ENCODE results near the gene DPAGT1. TPM values are rescaled to one million over a fixed set of nuclear protein-coding genes. Genes with fewer than 3 reads are reported as not detected.

The DPAGT1 gene
- total RNA-seq: 10 to 100 TPM; 36.9 to 48.2 (median 39.5) TPM
- long read RNA-seq, donor 1, transcript DPAGT1-201 (9 exons, 2,205 nt): major isoform, 15 of 19 reads
- long read RNA-seq, donor 1, partial matches to known transcripts: 1 of 19 reads
- long read RNA-seq, donor 1, other reads (novel, unspliced or antisense): 3 of 19 reads
- long read RNA-seq, donor 2, transcript DPAGT1-201 (9 exons, 2,205 nt): major isoform, 12 of 16 reads
- long read RNA-seq, donor 2, partial matches to known transcripts: 3 of 16 reads
- long read RNA-seq, donor 2, other reads (novel, unspliced or antisense): 1 of 16 reads

DNA sequence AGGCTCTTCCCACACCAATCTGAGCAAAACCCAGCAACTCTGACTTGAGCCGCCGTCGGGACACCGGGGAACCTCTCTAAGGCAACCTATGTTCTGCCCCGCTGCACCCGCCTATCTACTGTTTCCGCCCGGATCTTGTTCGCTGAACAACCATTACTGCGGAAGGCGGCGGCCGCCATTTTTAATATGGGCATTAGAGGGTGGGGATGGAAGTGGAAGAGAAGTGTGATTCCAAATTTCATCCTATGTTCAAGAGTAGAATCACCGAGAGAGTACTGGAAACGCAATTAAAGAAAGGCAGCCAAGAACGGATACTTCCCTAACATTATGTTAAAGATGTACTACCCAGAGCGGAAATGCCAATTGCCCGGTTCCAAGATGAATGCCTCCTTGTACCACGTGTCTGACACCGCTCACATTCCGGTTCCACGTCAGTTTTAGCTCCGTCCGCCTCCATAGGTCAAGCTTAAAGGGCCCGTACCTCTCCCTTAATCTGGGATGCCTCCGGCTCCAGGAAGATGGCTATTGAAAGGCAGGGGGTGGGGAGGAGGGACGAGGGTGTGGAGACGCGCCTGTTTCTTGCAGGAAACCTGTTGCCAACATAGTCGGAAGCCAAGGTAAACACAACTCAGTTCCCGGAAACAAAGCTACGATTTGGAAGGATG lies at the start of gene DPAGT1:
DPAGT1 (minus strand) TSS at position 95 of the 665 bp plus-strand sequence. CDS start 198 bp downstream, outside the sequence.
- ATAC-seq (peak; percentile 90), DNase-seq (peak; percentile 88 to 94 (median 90))
- H3K36me3 ChIP-seq (ENCODE audit: low read depth): no peaks in the 10 kb centered on the region
- peaks cover 22% of the 10 kb centered on the region for H3K4me1 ChIP-seq (ENCODE audit: low read depth)
- peak within 1 kb of the TSS; percentile 78 for H3K4me3 ChIP-seq
- intact Hi-C loops (cut with DNase I, micrococcal nuclease): no loop called here
- TF ChIP-seq, protein P1, sequence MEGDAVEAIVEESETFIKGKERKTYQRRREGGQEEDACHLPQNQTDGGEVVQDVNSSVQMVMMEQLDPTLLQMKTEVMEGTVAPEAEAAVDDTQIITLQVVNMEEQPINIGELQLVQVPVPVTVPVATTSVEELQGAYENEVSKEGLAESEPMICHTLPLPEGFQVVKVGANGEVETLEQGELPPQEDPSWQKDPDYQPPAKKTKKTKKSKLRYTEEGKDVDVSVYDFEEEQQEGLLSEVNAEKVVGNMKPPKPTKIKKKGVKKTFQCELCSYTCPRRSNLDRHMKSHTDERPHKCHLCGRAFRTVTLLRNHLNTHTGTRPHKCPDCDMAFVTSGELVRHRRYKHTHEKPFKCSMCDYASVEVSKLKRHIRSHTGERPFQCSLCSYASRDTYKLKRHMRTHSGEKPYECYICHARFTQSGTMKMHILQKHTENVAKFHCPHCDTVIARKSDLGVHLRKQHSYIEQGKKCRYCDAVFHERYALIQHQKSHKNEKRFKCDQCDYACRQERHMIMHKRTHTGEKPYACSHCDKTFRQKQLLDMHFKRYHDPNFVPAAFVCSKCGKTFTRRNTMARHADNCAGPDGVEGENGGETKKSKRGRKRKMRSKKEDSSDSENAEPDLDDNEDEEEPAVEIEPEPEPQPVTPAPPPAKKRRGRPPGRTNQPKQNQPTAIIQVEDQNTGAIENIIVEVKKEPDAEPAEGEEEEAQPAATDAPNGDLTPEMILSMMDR (IDR thresholded peaks at IDR 0.05): no peak
- no peaks in the 10 kb centered on the region for H3K9me3 ChIP-seq

DNA sequence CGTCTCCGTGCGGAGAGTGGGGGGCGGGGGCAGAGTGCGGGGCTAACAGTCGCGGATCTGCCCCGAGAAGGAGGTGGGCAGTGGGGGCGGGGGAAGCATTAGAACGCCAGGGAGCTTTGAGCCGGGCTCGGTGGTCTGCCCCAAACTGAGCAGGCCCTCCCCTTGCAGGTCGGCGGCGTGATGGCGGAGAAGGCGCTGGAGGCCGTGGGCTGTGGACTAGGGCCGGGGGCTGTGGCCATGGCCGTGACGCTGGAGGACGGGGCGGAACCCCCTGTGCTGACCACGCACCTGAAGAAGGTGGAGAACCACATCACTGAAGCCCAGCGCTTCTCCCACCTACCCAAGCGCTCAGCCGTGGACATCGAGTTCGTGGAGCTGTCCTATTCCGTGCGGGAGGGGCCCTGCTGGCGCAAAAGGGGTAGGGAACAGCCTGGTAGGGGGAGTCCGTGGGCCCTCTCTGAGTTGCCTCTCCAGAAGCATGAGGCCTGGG lies 48.2 kb upstream of the DPAGT1 start:
- no peaks in the 10 kb centered on the region for H3K9me3 ChIP-seq
- ATAC-seq (no peak), DNase-seq (no peak)
- no peak overlapping the region for H3K4me3 ChIP-seq
- TF ChIP-seq, protein P1 (IDR thresholded peaks at IDR 0.05): no peak
- H3K36me3 ChIP-seq (ENCODE audit: low read depth): no peaks in the 10 kb centered on the region
- intact Hi-C loops (cut with DNase I, micrococcal nuclease): no loop called here
- peaks cover 11% of the 10 kb centered on the region for H3K4me1 ChIP-seq (ENCODE audit: low read depth)

- Histone ChIP-seq H3K36me3 (ENCODE audit: low read depth) (no peaks in the 10 kb centered on the region), H3K9me3 (no peaks in the 10 kb centered on the region), H3K4me1 (ENCODE audit: low read depth) (peaks cover 12% of the 10 kb centered on the region), H3K4me3 (no peak within 1 kb of the TSS)
- DNase-seq (peak in 2 of 3 donors; percentile 19 to 39), ATAC-seq (peak; percentile 54)
- TF ChIP-seq, protein P1 (IDR thresholded peaks at IDR 0.05): no peak
- intact Hi-C loops (cut with DNase I, micrococcal nuclease): no loop called here
These were observed 47.5 kb upstream of the DPAGT1 start, which contains the start of gene ABCG4 for GRCh38 chr11:119149018-119149785. Gene ABCG4, plus strand, starts transcription at chr11:119149052. Its CDS starts 914 bp downstream, at chr11:119149966.

GRCh38 chr11:119148720-119149017 lies 47.0 kb upstream of the DPAGT1 start:
- TF ChIP-seq, protein P1 (IDR thresholded peaks at IDR 0.05): no peak

DNA sequence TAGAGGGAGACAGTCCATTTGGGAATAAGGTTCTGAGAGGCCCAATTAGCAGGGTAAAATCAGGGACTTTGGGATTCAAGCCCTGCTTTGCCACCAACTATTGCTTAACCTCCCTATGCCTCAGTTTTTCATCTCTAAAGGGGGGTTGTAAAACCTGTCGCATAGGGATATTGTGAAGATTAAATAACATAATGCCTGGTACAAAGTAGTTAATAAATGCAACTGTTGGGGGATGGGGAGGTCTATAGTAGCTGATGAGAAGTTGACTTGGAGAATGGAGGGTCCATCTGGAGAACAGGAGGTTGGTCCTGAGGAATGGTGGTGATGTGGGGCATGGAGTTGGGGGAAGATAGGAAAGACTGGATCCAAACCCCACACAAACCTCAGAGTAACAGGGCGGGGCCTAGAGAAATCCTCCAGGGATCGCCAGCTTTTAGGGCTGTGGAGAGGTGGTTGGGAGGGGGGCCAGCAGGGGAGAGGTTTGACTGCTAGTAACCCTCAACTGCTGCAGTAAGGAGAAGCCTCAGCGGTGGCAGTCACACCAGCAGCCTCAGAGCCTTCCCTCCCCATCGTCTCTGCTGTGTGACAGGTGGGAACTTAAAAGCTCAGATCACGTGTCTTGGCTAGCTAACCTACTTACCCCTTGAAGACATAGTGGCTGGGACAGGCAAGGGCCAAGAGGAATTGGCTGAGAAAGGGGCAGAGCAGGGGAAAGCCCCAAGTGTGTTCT lies 46.1 kb upstream of the DPAGT1 start:
- Histone ChIP-seq H3K9me3 (no peaks in the 10 kb centered on the region), H3K4me3 (no peak overlapping the region), H3K4me1 (ENCODE audit: low read depth) (peaks cover 12% of the 10 kb centered on the region), H3K36me3 (ENCODE audit: low read depth) (no peaks in the 10 kb centered on the region)
- intact Hi-C loops (cut with DNase I, micrococcal nuclease): no loop called here
- DNase-seq: peak in 1 of 3 donors; percentile 17
- ATAC-seq: no peak
- TF ChIP-seq, protein P1 (IDR thresholded peaks at IDR 0.05): no peak

More at GRCh38 chr11:119148720-119149017, 47.0 kb upstream of the DPAGT1 start:
- DNase-seq (no peak), ATAC-seq (no peak)
- Histone ChIP-seq H3K9me3 (no peaks in the 10 kb centered on the region), H3K4me3 (no peak overlapping the region), H3K36me3 (ENCODE audit: low read depth) (no peaks in the 10 kb centered on the region), H3K4me1 (ENCODE audit: low read depth) (peaks cover 12% of the 10 kb centered on the region)
- intact Hi-C loops (cut with DNase I, micrococcal nuclease): no loop called here
